Transverse colon (tissue), 3 donors: ENCODE data around the gene HTR1B.

Experiments used
- CTCF ChIP-seq, 5 experiments: fragments of 200-600 bp in 3 of 5; fragments of 450-650 bp in 2 of 5; sonication (generic) in 3 of 5; IDR thresholded peaks; 1 replicate in 2 of 5; 2 replicates in 3 of 5; pipeline ENCODE4 v1.5.1; 2016 to 2017; ENCODE audit warnings: antibody characterized with exemption in 5 of 5, inconsistent platforms in 3 of 5, mild to moderate bottlenecking in 2 of 5, moderate library complexity in 1 of 5
- POLR2A ChIP-seq: fragments of 450-650 bp; IDR thresholded peaks from one replicate; pipeline ENCODE4 v1.6.1; 2016; ENCODE audit warnings: antibody characterized with exemption, mild to moderate bottlenecking, moderate library complexity

DNA sequence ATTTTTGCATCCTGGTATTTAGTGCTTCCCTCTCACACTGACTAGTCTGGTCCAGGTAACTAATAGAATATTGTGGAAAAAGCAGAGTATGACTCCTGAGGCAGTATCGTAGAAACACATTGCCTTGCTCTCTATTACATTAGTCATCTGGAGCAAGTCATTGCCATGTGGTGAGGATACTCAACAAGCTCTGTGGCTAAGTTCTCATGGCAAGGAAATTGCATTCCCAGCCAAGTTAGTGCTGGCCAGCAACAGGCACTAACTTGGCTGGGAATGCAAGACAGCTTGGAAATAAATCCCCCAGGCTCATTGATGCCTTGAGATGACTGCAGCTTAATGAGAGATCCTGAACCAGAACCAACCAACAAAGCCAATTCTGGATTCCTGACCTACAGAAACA is 39.7 kb upstream of the HTR1B start:
- no peak for TF ChIP-seq CTCF (IDR thresholded peaks at IDR 0.05)
- no peak for TF ChIP-seq POLR2A
